NCI-H2196 (cell line): ENCODE data around the gene PNKD.

Experiments
- DNase-seq: peaks from one replicate; lab custom pipeline; 2025; ENCODE audit not compliant: unreplicated experiment; lab: John Stamatoyannopoulos, UW

PNKD gene

DNA sequence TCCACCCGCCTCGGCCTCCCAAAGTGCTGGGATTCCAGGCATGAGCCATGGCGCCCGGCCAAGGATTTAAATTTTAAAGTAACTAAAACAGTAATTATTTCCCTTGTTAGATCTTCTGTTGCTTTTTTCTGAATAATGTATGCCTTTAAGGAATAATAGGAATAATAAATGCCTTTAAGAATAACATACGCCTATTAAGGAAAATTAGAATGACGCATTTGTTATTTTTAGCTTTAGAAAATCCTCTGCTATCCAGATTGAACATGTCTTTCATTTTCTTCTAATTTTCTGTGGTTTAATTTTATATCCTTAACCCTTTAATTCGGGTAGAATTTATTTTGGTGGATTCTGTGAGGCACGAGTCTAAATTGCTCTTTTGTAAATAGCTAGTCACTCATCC, 45.1 kb downstream of the PNKD start:
- no peak for DNase-seq

DNA sequence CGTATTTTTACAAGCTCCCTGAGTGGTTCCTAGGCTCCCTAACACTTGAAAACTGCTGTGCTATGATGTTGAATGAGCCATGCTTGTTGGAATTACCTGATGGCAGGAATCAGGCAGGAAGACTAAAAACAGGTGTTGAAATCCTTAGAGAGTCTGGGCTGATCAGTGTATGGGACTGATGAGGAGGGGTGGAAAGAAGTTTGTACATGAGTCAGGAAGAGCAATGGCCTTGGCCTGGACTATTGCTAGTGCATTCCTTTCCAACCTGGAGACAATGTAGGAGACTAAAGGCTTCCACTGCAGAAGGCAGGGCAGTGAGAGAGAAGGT, 46.9 kb downstream of the PNKD start:
- DNase-seq: no peak

DNA sequence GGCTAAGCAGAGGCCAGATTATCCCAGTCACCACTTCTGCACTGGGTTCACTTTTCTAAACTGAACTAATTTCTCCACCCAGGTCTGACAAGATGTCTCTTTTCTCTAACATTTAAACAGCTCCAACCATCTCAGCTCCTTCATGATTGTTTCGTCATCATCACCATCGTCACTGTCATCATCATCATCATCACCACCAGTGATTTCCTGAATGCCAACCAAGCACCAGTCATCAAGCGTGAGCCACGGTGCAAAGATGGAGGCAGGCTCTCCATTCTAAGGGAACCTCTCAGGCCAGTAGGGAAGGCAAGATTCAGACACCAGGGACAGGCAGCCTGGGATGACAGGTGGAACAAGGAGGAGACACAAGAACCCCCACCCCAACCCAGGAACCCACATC, 47.5 kb downstream of the PNKD start:
- DNase-seq: no peak

DNA sequence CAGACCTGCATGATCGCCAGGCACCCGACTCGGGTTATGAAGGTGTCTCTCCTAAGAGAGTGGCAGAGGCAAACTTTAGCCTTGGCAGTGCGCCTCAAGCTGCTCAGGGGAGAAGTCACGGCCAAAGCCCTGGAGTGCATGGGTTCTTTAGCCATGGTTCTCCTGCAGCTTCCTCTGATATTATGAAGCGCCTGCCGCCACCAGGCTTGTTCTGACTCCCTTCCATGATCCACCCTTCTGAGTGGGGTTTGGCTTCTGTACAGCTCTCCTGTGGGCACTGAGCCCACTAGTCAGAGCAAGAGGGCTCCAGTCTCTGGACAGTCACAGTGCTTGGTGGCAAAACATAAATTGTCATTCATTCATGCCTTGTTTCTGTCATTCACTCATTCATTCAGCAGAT, 47.9 kb downstream of the PNKD start:
- DNase-seq: no peak

DNA sequence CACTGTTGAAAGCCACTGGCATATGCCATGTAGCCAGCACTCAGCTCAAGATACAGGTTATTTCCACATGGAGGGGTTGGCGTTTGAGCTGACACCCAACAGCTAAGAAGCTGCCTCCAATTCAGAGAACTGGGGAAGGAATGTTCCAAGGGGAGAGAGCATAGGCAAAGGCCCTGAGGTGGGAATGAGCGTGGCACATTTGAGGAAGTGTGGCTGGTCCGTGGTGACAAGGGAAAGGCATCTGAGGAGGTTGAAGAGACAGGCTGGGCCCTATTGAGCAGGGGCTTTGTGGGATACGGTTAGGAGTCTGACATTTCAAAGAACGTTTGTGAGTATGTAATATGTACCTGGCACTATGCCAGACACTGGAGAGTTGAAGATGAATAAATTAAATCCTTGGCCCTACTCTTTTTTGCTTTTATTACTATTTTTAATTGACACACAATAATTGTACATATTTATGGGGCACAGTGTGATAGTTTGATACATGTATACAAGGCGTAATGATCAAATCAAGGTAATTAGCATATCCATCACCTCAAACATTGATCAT, 49.6 kb downstream of the PNKD start:
- DNase-seq: no peak

DNA sequence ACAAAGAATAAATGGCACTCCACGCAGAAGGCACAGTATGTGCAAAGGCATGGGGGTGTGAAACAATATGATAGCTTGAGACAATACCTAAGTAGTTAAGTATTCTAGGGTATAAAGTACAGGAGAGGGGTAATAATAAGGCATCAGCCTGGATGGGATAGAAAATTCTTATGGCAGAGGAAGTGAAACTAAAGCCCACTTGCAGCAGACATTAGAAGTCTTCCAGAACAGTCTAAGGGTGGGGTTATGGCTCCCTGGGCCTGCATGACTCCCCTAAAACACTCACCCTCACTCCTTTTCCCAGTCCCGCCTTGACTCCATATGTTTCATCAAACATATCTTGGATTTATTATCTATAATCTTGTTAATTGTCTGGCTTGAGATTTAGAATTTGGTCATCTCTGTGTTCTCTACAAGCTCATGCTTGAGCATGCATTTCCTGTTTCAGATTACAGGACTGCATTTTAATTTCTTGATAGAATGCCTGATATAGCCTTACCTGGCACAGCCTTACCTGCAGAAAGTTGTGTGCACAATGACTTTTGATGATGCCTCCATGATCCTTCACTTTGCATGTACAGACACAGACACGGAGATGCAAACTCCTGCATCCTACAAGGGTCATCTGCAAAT, 50.5 kb downstream of the PNKD start:
- no peak for DNase-seq

DNA sequence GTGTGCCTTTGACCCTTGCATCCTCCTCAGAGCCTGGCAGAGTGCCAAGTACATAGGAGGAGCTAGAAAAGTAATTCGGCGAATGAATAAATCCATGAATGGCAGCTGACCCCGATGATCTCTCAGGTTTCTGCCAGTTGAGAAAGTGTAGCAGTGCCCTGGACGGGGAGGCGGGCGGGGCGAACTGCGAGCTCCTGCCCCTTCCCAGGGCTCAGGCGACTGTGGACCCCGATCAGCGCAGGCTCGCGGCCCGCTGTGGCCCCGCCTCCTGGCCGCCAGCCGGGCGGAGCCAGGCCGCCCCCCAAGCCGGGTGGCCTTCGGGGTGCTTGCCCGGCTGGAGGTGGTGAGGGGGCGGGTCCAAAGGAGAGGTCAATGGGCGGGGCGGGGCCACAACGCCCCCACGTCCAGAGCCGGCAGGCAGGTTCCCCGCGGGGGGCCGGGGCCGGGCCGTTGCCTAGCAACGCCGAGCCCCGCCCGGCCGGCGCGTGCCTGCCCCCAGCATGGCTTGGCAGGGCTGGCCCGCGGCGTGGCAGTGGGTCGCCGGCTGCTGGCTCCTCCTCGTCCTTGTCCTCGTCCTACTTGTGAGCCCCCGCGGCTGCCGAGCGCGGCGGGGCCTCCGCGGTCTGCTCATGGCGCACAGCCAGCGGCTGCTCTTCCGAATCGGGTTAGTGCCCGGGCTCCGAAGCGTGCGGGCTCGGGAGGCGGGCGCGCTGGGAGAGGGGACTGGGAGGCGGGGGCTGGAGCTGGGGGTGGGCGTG, 52.6 kb downstream of the PNKD start:
- peak; percentile 93 for DNase-seq

DNA sequence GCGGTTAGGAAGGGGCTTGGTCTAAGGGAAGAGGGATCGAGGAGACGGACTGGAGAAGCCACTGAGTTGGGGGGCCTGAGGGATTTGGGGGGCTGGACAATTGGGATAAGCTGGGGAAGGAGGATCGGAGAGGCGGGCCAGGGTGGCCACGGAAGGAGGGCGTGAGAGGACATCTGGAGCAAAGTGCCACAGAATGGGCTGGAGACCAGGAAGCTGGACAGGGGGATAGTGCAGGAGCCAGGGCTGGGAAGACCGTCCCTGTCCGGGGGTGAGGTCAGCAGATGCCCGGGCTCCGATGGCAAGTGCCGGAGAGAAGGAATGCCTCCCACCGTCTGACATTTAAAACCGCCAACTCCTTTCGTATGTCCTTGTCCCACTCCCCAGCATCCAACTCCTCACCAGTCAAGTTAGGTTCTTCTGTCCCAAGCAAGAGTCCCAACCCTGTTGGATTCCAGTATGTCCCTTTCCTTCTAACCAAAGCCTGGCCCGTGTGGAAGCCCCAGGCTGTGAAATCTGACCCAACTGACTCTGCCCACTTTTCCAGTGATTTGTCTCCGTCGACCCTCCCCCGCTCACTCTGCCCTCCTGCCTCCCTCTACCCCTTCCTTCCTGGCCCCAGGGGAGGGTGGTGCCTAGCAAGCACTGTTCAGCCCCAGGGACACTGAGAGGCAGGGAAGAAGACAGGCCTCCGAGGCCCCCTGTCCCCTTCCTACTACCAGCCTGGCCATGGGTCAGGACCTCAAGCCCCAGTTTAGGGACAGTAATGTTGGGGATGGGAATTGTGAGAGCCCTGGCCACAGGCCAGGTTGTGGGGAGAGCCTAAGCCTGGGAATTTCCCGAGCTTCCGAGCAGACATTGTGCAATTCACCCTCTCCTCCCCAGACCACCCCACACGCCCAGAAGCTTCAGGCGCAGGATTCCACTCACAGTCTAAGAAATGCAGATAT, 53.5 kb downstream of the PNKD start:
- DNase-seq: no peak

DNA sequence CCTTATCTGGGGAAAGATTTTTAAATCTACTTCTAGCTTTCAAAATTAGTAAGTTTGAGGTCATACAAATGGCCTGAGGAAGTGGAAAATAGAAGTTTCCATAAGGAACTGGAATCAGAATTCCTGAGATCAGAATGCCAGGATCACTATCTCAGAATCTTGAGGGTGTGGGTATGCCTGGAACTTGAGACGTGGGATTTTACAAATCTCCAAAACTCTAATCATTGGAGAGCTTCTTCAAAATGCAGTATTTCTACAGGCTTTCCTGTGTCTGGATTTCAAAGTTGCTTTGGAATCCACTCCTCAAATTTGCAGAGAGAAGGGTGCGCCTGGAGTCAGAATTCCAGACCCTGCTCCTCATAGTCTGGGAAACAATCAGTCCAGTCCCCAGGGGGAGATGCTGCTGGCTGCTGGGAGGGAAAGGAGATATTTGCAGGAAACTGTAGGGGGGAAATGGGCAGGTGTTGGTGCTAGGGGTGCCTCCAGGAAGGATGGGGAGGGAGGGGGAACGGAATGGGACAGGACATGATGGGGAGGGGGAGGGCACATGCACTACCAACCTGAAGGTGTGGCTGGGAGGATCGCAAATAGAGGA, 55.3 kb downstream of the PNKD start:
- DNase-seq: no peak

DNA sequence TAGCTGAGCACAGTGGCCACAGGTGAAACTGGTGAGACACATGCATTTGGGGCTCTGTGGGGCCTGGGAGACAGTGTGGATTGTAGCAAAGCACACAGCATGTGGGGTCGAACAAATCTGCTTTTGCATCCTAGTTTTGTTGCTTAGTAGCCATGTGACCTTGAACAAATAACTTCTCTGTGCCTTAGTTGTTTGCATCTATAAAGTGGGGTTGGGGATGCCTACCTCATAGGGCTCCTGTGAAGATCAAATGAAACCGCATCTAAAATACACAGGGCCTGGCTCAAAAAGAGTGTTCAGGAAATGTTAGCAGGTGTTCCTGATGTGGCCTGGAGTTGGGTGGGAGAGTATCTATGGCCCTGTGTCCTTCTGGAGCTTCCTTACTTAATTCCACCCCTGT, 56.0 kb downstream of the PNKD start:
- DNase-seq: no peak

DNA sequence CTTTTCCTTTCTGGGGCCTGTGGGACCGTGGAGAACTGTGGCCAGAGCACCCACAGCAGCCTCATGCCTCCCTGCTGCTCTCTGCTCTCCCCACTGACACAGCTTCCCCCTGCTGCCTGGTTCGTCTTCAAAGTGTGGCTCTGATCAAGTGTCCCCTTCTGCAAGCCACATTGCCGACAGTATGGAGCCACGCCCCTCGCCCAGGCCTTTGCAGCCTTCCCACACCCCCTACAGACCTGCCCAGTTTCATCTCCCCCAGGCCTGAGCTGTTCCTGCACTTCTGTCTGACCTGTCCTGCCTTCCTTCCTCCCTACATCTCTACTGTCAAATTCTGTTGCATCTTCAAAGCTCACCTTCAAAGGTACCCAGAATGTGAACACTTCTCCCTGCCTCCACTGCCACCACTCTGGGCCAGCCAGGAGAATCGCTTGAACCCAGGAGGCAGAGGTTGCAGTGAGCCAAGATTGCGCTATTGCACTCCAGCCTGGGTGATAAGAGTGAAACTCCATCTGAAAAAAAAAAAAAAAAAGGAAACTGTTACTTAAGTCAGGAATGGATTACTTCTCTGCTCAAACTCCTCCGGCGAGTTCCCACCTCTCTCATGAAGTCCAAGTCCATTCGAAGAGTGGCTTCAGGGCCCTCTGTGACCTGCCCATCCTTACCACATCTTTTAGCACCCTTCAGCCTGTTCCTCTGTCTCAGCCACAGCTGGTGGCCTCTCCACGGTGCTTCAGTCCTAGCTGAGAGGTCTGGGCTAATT, 57.3 kb downstream of the PNKD start:
- DNase-seq: no peak

DNA sequence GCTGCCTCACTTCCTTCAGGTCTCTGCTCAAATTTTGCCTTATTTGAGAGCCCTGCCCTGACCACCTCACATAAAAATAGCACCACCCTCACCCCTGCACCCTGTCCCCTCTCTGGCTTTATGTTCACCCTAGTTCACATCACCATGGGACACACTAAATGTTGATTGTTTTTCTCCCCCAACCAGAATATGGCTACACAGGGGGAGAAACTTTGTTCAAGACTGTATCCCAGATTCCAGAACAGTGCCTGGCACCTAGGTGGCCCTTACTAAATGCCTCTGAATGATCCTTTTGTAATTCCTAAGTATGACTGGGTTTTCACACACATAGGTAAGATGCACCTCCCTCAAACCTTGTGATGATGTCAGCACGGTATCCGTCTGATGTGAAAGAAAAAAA, 58.0 kb downstream of the PNKD start:
- DNase-seq: no peak

DNA sequence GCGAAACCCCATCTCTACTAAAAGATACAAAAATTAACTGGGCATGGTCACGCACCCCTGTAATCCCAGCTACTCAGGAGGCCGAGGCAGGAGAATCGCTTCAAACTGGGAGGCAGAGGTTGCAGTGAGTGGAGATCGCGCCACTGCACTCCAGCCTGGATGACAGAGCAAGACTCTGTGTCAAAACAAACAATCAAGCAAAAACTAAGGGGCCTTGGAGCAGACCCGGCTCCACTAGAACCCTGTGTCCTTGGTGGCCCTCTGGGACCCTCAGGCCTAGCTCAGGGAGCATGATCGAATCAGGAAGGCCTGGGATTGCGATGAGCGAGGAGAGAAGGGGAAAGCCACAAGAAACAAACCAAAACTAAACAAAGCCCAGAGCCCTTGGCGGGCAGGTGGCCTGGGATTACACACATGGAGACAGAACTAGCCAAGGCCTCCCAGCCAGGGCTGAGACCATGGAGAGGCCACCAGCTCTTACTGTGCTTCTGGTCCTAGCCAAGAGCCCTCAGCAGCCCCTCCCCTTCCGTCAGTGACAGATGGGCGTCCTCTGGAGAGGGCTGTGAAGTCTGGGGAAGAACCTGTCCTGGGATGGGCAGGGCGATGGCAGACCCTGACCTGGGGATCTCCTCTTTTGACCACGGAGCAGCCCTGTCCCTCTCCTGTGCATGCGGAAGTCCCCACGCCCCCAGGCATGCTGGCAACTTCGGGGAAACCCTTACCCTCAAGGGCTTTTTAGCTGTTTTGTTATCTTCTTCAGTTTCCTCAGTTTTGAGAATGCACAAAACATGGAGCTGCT, 58.9 kb downstream of the PNKD start:
- no peak for DNase-seq

DNA sequence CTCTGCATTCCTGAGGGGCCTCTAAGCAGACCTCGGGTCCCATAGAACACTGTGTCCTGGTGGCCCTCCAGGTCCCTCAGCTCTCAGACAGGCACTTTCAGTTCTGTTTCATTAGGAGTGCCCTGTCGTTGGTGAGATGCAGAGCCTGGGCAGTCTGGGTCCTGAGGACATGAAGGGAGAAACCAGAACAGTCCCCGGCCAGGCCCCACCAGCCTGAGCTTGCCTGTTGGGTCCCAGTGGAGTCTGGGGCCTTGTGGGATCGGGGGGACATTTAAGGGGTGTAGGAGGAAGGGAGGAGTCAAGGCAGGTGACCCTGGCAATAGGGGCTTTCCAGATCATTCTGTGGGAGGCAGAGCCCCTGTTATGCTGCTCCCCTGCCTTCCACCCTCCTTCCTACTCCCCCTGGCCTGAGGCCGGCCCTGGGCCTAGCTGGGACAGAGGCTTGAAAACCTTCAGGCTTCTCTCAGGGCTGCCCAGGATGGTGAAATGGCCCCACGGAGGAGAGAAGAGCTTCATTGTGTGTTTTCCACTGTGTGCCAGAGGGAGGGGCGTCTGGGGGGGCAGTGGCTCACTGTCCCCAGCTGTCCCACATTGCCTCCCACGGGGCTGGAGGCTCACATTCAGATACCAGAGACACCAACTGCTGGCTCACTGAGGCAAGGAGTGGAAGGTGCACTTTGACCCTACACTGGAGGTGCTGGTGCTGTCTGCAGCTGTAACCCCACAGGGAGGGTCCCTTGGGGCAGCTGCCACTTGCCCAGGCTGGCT, 59.7 kb downstream of the PNKD start:
- no peak for DNase-seq

DNA sequence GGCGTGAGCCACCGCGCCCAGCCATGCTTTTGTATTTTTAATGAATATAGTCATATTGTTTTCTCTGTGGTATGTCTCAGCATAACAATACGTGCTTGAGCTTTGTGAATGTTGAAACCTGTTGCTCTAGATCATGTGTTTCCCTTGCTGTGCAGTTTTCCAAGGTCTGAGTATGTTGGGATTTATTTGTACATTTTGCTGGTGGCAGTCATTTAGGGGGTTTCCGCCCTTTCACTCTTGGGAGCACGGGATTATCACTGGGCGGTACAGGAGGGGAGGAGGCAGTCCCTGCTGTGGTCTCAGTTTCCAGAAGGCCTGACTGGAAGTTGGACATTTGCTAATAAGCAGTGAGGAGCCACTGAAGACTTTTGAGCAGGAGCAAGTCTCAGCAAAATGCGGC, 61.4 kb downstream of the PNKD start:
- no peak for DNase-seq

DNA sequence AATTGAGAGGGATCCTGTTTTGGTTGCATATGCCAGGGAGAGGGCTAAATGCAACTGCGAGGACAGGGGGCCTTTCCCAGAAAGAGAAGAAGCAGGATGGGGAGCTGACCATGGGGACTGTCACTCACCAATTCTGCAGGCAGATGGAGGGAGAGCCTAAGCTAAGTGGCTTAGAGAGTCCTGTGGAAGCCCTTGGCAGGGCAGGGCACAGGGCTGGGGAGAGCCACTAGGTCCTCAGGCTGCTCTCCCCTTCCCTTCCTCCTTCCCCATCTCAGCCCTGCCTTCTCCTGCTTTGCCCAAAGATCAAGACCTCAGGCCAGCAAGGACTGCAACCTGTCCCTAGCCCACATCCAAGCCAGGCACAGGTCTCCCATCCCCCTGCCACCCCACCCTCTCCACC, 62.0 kb downstream of the PNKD start:
- no peak for DNase-seq

DNA sequence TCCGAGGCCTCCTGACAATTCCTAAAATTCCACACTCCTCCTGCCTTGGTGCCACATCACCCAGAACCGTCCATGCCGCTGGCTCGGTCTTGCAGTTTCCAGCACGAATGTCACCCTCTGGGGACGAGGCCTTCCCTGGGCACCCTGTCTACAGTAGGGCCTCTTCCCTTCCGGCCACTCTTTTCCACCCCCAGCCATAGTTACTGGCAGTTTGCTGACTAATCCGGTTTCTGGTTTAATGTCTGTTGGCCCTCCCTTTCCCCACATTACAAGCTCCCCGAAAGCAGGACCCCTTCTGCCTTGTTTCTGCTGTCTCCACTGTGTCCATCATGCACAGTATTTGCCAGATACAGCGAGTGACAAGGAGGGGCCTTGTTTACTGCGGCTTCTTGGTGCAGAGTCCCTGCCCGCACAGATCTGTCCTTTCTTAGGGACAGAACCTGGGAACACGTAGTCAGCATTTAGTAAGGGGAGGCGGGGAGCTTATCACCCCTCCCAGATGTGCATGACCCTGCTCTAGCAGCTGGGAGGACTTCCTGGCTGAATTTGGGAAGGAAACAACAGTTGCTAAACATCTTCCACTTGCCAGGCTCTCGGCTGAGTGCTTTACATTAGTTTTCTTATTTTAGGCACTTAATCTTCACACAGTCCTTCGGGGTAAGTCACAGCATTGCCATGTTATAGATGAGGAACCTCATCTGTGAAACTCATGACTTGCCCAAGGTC, 62.8 kb downstream of the PNKD start:
- DNase-seq: no peak

DNA sequence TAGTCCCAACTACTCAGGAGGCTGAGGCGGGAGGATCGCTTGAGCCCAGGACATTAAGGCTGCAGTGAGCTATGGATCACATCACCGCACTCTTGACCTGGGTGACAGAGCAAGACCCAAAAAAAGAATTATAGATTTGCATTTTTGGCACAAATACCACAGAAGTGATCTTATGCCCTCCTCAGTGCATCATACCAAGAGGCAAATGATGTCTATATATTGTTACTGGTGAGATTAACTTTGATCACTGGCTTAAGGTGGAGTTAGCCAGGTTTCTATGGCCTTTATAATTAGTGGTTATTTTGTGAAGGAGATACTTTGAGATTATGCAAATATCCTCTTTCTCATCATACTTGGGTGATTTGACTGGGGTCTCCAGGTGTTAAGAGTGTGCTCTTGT, 64.2 kb downstream of the PNKD start:
- DNase-seq: no peak
